GM12878 (cell line): Measurements from ENCODE around the gene YPEL3. TPM values are rescaled to one million over a fixed set of nuclear protein-coding genes. Genes with fewer than 3 reads are reported as not detected.

ENCODE experiments used
- CBFB ChIP-seq: IDR thresholded peaks from 2 replicates; pipeline ENCODE4 v1.6.1; 2016; ENCODE audit warnings: antibody characterized with exemption, low read depth
- CBX3 ChIP-seq: fragments of 200-600 bp; sonication (generic); IDR thresholded peaks from 2 replicates; pipeline ENCODE4 v1.6.1; 2016; ENCODE audit warnings: low read depth, borderline replicate concordance
- EGR1 ChIP-seq, 2 experiments: IDR thresholded peaks; 1 replicate in 1 of 2; 2 replicates in 1 of 2; pipeline ENCODE4 v1.6.1; 2011 to 2012; ENCODE audit warnings: low read depth in 2 of 2, low read length in 2 of 2, borderline replicate concordance in 1 of 2, mild to moderate bottlenecking in 1 of 2, moderate library complexity in 1 of 2
- FOS ChIP-seq: IDR thresholded peaks from 3 replicates; pipeline ENCODE4 v1.6.1; 2011; ENCODE audit warnings: borderline replicate concordance; ENCODE audit not compliant: insufficient read length; ENCODE audit errors: extremely low read depth
- FOXK2 ChIP-seq: fragments of 450-650 bp; IDR thresholded peaks from 2 replicates; pipeline ENCODE4 v1.6.1; 2017; ENCODE audit warnings: mild to moderate bottlenecking, moderate library complexity
- GABPA ChIP-seq: IDR thresholded peaks from 2 replicates; pipeline ENCODE4 v1.6.1; 2014; ENCODE audit warnings: antibody characterized with exemption, low read depth, mild to moderate bottlenecking, inconsistent platforms
- HCFC1 ChIP-seq: fragments of 150-350 bp; IDR thresholded peaks from 2 replicates; pipeline ENCODE4 v1.6.1; 2014; ENCODE audit warnings: low read length
- IRF3 ChIP-seq: fragments of 450-650 bp; IDR thresholded peaks from 2 replicates; pipeline ENCODE4 v1.6.1; 2014; ENCODE audit warnings: mild to moderate bottlenecking
- NR2C2 ChIP-seq: IDR thresholded peaks from 2 replicates; pipeline ENCODE4 v1.6.1; 2011; ENCODE audit warnings: borderline replicate concordance, low read depth; ENCODE audit not compliant: control insufficient read depth, insufficient read length
- NR2F1 ChIP-seq: fragments of 450-650 bp; conservative IDR thresholded peaks from 2 replicates; pipeline ENCODE4 v1.6.1; 2017; ENCODE audit warnings: mild to moderate bottlenecking
- POU2F2 ChIP-seq: IDR thresholded peaks from 3 replicates; pipeline ENCODE4 v1.6.1; 2011; ENCODE audit warnings: low read depth, mild to moderate bottlenecking, low read length, borderline replicate concordance
- RUNX3 ChIP-seq: IDR thresholded peaks from 2 replicates; pipeline ENCODE4 v1.6.1; 2012; ENCODE audit warnings: low read length, inconsistent platforms
- TBL1XR1 ChIP-seq: IDR thresholded peaks from 2 replicates; pipeline ENCODE4 v1.6.1; 2012; ENCODE audit warnings: low read depth, low read length, improper control_type of control experiment
- ZBED1 ChIP-seq: IDR thresholded peaks from 2 replicates; pipeline ENCODE4 v1.6.1; 2016; ENCODE audit warnings: borderline replicate concordance
- polyA plus RNA-seq, 11 experiments: library from polyadenylated mRNA; depleted of rRNA in 4 of 11; unstranded in 6 of 11; stranded (reverse) in 5 of 11; fragments of >200 nt; fragmentation: Nextera tagmentation in 4 of 11; fragmentation: Illumina TruSeq in 1 of 11; extraction: Ambion mirVana in 4 of 11; extraction: Trizol in 1 of 11; gene quantifications; 1 replicate in 1 of 11; 2 replicates in 10 of 11; pipeline versions ENCODE4 v1.2.1 to v1.2.3, GENCODE V29; 2011 to 2016; ENCODE audit warnings: inconsistent platforms in 2 of 11, missing spikeins in 2 of 11, low read depth in 1 of 11
- total RNA-seq, 4 experiments: library from RNA; depleted of rRNA in 3 of 4; stranded (reverse); fragments of >200 nt in 3 of 4; fragmentation: Illumina TruSeq in 1 of 4; extraction: Trizol in 1 of 4; gene quantifications; 2 replicates each; pipeline versions ENCODE4 v1.2.1 to v1.2.3, GENCODE V29; 2013 to 2021
- TF ChIP-seq, protein P1 (sequence below): fragments of 450-650 bp; IDR thresholded peaks from 2 replicates; pipeline ENCODE4 v1.6.1; 2017; ENCODE audit warnings: mild to moderate bottlenecking, moderate library complexity
- TF ChIP-seq, protein P2 (sequence below): IDR thresholded peaks from 2 replicates; pipeline ENCODE4 v1.6.1; 2011; ENCODE audit warnings: mild to moderate bottlenecking, low read depth, low read length, moderate library complexity; ENCODE audit not compliant: insufficient replicate concordance
- TF ChIP-seq, protein P3 (sequence below): IDR thresholded peaks from 2 replicates; pipeline ENCODE4 v1.6.1; 2011; ENCODE audit warnings: borderline replicate concordance, low read depth, mild to moderate bottlenecking, moderate library complexity, low read length; ENCODE audit not compliant: insufficient read depth, poor library complexity, severe bottlenecking
- TF ChIP-seq, protein P4 (sequence below): IDR thresholded peaks from 2 replicates; pipeline ENCODE4 v1.6.1; 2011; ENCODE audit warnings: low read depth, mild to moderate bottlenecking, low read length, moderate library complexity, borderline replicate concordance; ENCODE audit errors: extremely low read depth

Gene YPEL3
- total and polyA plus RNA-seq, 10 of the 15 experiments (the other 5 are each of a cell fraction or from before 2014, with no cell fraction given), result 1.3 to 22.0 (median 12.1) TPM

DNA sequence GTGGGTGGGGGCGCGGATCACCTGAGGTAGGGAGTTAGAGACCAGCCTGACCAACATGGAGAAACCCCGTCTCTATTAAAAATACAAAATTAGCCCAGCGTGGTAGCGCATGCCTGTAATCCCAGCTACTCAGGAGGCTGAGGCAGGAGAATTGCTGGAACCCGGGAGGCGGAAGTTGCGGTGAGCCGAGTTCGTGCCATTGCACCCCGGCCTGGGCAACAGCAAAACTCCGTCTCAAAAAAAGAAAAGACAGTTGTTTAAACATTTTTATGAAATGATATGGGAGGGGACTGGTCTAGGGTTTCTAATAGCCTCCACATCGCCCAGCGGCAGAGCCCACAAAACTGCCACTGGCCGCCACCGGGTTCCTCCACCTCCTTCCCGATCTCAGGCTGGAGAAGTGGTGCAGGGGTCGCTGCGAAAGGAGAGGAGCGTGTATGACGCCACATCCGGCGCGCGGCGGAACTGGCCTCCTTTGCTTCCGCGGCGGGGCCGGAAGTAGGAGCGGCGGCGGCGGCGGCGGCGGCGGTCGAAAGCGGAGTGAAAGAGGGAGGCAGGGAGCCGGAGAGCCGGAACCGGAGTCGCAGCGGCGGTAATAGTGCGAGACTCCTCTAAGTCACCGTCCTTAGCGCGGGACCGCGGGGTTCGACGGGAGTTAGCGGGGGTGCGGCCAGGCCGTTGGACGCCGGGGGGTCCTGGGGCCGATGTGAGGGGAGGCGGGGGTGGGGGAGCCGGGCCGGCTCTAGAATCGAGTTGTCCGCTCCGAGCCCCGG, 20.3 kb downstream of the YPEL3 start, which contains the start of gene PPP4C (continued):
- TF ChIP-seq RUNX3 (peak; percentile 59), CBFB (peak; percentile 76), TBL1XR1 (no peak), POU2F2 (peak; percentile 64; the same call in 1 of the 3 replicates), IRF3 (no peak), EGR1 (IDR thresholded peaks at IDR 0.05; ENCODE audit: borderline replicate concordance in 1 of 2, low read depth in 2 of 2, low read length in 2 of 2) (peak in 1 of 2 experiments; percentile 47; a peak in 1 of 3 replicates), HCFC1 (no peak), NR2F1 (peak; percentile 12; the same call in 1 of the 2 replicates), FOXK2 (no peak), NR2C2 (no peak), ZBED1 (no peak), GABPA (peak; percentile 91), CBX3 (no peak), FOS (no peak)
- TF ChIP-seq, protein P1, sequence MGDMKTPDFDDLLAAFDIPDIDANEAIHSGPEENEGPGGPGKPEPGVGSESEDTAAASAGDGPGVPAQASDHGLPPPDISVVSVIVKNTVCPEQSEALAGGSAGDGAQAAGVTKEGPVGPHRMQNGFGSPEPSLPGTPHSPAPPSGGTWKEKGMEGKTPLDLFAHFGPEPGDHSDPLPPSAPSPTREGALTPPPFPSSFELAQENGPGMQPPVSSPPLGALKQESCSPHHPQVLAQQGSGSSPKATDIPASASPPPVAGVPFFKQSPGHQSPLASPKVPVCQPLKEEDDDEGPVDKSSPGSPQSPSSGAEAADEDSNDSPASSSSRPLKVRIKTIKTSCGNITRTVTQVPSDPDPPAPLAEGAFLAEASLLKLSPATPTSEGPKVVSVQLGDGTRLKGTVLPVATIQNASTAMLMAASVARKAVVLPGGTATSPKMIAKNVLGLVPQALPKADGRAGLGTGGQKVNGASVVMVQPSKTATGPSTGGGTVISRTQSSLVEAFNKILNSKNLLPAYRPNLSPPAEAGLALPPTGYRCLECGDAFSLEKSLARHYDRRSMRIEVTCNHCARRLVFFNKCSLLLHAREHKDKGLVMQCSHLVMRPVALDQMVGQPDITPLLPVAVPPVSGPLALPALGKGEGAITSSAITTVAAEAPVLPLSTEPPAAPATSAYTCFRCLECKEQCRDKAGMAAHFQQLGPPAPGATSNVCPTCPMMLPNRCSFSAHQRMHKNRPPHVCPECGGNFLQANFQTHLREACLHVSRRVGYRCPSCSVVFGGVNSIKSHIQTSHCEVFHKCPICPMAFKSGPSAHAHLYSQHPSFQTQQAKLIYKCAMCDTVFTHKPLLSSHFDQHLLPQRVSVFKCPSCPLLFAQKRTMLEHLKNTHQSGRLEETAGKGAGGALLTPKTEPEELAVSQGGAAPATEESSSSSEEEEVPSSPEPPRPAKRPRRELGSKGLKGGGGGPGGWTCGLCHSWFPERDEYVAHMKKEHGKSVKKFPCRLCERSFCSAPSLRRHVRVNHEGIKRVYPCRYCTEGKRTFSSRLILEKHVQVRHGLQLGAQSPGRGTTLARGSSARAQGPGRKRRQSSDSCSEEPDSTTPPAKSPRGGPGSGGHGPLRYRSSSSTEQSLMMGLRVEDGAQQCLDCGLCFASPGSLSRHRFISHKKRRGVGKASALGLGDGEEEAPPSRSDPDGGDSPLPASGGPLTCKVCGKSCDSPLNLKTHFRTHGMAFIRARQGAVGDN, result peak; percentile 45; the same call in 1 of the 2 replicates
- TF ChIP-seq, protein P2, sequence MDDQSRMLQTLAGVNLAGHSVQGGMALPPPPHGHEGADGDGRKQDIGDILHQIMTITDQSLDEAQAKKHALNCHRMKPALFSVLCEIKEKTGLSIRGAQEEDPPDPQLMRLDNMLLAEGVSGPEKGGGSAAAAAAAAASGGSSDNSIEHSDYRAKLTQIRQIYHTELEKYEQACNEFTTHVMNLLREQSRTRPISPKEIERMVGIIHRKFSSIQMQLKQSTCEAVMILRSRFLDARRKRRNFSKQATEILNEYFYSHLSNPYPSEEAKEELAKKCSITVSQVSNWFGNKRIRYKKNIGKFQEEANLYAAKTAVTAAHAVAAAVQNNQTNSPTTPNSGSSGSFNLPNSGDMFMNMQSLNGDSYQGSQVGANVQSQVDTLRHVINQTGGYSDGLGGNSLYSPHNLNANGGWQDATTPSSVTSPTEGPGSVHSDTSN, result no peak
- TF ChIP-seq, protein P3, sequence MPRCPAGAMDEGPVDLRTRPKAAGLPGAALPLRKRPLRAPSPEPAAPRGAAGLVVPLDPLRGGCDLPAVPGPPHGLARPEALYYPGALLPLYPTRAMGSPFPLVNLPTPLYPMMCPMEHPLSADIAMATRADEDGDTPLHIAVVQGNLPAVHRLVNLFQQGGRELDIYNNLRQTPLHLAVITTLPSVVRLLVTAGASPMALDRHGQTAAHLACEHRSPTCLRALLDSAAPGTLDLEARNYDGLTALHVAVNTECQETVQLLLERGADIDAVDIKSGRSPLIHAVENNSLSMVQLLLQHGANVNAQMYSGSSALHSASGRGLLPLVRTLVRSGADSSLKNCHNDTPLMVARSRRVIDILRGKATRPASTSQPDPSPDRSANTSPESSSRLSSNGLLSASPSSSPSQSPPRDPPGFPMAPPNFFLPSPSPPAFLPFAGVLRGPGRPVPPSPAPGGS, result peak; percentile 63
- TF ChIP-seq, protein P4, sequence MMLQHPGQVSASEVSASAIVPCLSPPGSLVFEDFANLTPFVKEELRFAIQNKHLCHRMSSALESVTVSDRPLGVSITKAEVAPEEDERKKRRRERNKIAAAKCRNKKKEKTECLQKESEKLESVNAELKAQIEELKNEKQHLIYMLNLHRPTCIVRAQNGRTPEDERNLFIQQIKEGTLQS, result no peak
